GM19193 (cell line): ENCODE results near the gene DARS1.

ENCODE experiments used
- POLR2A ChIP-seq: IDR thresholded peaks from 4 replicates; pipeline ENCODE4 v1.6.1; 2011; ENCODE audit not compliant: insufficient read depth, insufficient read length; ENCODE audit errors: extremely low read depth

DARS1 gene

GRCh38 chr2:135985018-135985825 is at the start of gene DARS1:
Gene DARS1 (minus strand): TSS chr2:135985626. CDS start chr2:135985468, 158 bp downstream.
- peak; percentile 80 for TF ChIP-seq POLR2A

DNA sequence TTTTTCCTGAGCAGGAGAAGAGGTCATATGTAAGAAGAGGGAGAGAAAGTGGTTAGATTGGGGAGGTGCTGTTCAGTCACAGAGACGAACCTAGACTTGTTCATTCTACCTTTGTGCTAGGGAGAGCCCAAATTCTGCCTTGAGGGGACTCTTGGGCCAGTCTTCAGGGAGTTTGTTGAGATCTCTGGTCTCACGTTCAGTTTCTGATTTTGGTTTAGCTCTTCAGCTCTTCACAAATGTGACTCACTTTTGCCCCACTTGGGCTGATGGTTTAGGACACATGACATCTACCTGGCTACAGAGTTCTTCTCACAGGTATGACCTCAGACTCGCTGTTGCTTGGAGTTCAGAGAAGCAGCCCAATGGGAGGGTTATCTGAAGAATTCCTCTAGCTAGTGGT is 49.2 kb upstream of the DARS1 start:
- TF ChIP-seq POLR2A, result no peak

- no peak for TF ChIP-seq POLR2A
Measured at GRCh38 chr2:136032817-136033535, 47.5 kb upstream of the DARS1 start.

- TF ChIP-seq POLR2A, result no peak
Measured at GRCh38 chr2:136032192-136032591, 46.8 kb upstream of the DARS1 start.

- no peak for TF ChIP-seq POLR2A
Measured at GRCh38 chr2:136031711-136032110, 46.3 kb upstream of the DARS1 start.

- no peak for TF ChIP-seq POLR2A
Measured at GRCh38 chr2:136030406-136030805, 45.0 kb upstream of the DARS1 start.

- no peak for TF ChIP-seq POLR2A
Measured at GRCh38 chr2:136029149-136029548, 43.7 kb upstream of the DARS1 start.

DNA sequence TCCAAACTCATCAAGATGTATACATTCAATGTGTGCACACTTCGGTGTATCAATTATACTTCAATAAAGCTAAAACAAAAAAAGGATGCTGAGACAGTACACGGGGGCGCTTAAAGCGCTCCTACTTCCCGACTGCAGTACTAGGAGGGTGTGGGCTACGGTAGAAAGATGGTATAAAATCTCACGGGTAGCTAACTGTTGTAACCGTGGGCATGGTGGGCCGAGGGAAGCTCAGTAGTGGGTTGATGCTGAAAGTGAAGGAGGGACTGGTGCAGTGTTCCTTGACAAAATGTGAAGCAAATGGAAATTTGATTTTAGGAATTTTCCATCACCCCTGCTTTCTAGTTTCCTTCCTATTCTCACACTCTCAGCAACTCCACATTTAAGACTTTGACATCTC is 42.6 kb upstream of the DARS1 start:
- no peak for TF ChIP-seq POLR2A

- TF ChIP-seq POLR2A, result no peak
Measured at GRCh38 chr2:136027112-136027511, 41.7 kb upstream of the DARS1 start.

DNA sequence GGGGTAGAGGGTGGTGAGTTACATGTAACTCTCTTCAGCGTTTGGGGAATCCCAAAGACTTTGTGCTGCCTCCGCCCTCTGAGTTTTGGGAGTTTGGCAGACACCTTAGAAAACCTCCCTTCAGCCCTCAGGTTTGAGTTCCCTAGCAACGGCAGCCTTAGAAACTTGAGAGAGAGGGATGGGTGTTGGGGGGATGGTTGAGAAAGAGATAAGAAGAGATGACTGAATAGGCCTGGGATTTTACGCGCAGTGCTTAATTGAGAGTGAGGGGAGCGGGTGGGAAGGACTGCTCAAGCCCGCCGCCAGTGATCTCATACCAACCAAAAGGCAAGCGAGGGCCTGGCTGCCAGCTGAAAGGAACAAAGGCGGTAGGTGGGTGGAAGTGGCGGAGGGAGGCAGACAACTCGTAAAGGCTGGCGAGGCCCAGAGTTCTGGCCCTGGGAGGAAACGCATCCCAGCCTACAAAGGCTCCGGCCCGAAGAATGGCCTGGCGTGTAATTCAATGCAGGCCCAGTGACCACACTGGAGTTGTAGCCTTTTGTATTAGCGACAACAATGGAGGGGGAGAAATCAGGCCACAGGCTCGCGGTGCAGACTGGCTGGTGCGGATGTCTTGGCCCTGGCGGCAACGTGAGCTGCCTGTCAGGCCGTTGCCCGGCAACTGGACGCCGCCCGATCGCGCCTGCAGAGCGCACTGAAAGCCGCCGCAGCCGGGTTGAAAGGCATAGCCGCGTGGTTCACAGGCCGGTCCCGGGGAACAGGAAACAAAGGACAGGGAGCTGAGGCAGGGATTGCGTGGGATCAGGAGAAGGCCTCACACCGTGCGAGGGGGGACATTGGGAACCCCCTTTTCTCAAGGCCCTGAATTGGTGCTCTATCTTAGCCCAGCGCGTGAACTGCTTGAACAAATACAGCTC is 39.9 kb upstream of the DARS1 start:
- no peak for TF ChIP-seq POLR2A

GRCh38 chr2:136024616-136025015 is 39.2 kb upstream of the DARS1 start:
- TF ChIP-seq POLR2A, result no peak

DNA sequence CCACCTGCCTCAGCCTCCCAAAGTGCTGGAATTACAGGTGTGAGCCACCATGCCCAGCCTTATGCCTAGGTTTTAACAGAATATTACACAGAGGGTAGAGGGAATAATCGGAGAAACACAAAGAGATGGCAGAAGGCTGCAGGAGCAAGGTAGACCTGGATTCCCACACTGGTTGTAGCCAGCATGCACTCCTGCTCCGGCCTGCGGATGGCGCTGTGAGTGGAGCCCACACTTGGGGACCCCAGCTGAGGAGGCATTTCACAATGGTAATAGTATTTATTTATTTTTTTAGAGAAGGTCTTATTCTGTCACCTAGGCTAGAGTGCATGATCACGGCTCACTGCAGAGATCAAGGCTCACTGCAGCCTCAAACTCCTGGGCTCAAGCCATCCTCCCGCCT is 38.8 kb upstream of the DARS1 start:
- no peak for TF ChIP-seq POLR2A

- TF ChIP-seq POLR2A, result no peak
Measured at GRCh38 chr2:136023416-136023815, 38.0 kb upstream of the DARS1 start.

- TF ChIP-seq POLR2A, result no peak
Measured at GRCh38 chr2:136022396-136023146, 37.1 kb upstream of the DARS1 start.
